KBM-7 (cell line): Measurements from ENCODE around the gene CHD3.
A peak's percentile ranks its signal among the peaks of the same experiment; 100 is the strongest.

ENCODE experiments used
- DNase-seq: peaks from one replicate; pipeline ENCODE4 v3.0.0-alpha.2; 2015
- in situ Hi-C: fragments of 300-500 bp; cut with MboI; formaldehyde crosslinking; loops from 2 replicates; pipeline ENCODE4 v1.14.3; 2020; ENCODE audit warnings: low sequenced_read_pairs, low pct_unique_long_range_greater_than_20kb, mixed read lengths

Gene CHD3

GRCh38 chr17:7888184-7888920, at the start of gene CHD3:
TSS of gene CHD3 (plus strand) at chr17:7888789. CDS start at chr17:7889001, 212 bp downstream.
- DNase-seq, result no peak
- in situ Hi-C loops, result no loop called here

GRCh38 chr17:7839190-7839875, 49.3 kb upstream of the CHD3 start:
- in situ Hi-C loops, result no loop called here
- peak; percentile 49 for DNase-seq

GRCh38 chr17:7839876-7840261, 48.7 kb upstream of the CHD3 start:
- in situ Hi-C loops, result no loop called here
- peak; percentile 28 for DNase-seq

GRCh38 chr17:7840441-7840840, 48.1 kb upstream of the CHD3 start:
- no peak for DNase-seq
- in situ Hi-C loops, result no loop called here

- no peak for DNase-seq
- in situ Hi-C loops, result no loop called here
Measured at GRCh38 chr17:7840875-7841274, 47.7 kb upstream of the CHD3 start.

GRCh38 chr17:7841396-7841914, 47.1 kb upstream of the CHD3 start:
- DNase-seq, result no peak
- in situ Hi-C loops, result no loop called here

GRCh38 chr17:7841915-7842379, 46.6 kb upstream of the CHD3 start:
- in situ Hi-C loops, result no loop called here
- peak; percentile 78 for DNase-seq

GRCh38 chr17:7842380-7843256, 46.0 kb upstream of the CHD3 start:
- peak; percentile 87 for DNase-seq
- in situ Hi-C loops, result no loop called here

GRCh38 chr17:7843257-7843535, 45.4 kb upstream of the CHD3 start:
- in situ Hi-C loops, result no loop called here
- no peak for DNase-seq

- in situ Hi-C loops, result no loop called here
- peak; percentile 66 for DNase-seq
Measured at GRCh38 chr17:7843536-7844291, 44.9 kb upstream of the CHD3 start.

- DNase-seq, result peak; percentile 90
- in situ Hi-C loops, result no loop called here
Measured at GRCh38 chr17:7844292-7845154, 44.1 kb upstream of the CHD3 start.

GRCh38 chr17:7845359-7846062, 43.1 kb upstream of the CHD3 start:
- DNase-seq, result no peak
- in situ Hi-C loops, result no loop called here

- in situ Hi-C loops, result no loop called here
- no peak for DNase-seq
Measured at GRCh38 chr17:7846063-7846735, 42.4 kb upstream of the CHD3 start.

- no peak for DNase-seq
- in situ Hi-C loops, result no loop called here
Measured at GRCh38 chr17:7846765-7847661, 41.6 kb upstream of the CHD3 start.

GRCh38 chr17:7848131-7848579, 40.4 kb upstream of the CHD3 start:
- DNase-seq, result no peak
- in situ Hi-C loops, result no loop called here

GRCh38 chr17:7848739-7849129, 39.9 kb upstream of the CHD3 start:
- in situ Hi-C loops, result no loop called here
- no peak for DNase-seq
